Astrocyte (in vitro differentiated cells and primary cell): ENCODE data around the gene RPUSD1. TPM values are rescaled to one million over a fixed set of nuclear protein-coding genes. Genes with fewer than 3 reads are reported as not detected.

Experiments
- DNase-seq: peaks from one replicate; pipeline ENCODE4 v3.0.0-alpha.2; 2010; ENCODE audit warnings: low read depth
- FAIRE-seq: peaks from 2 replicates; lab custom pipeline; 2011; peaks lifted over from hg19 to GRCh38; lab: Jason Lieb, UNC
- H2AFZ ChIP-seq: 2 replicates; pipeline ENCODE4 v1.6.0; 2012; ENCODE audit warnings: low read depth, low read length, inconsistent platforms
- H3K27ac ChIP-seq: 2 replicates; pipeline ENCODE4 v1.5.1; 2011; ENCODE audit warnings: low read depth, low read length, inconsistent platforms
- H3K27me3 ChIP-seq: 2 replicates; pipeline ENCODE4 v1.6.0; 2011; ENCODE audit warnings: low read length, inconsistent platforms; ENCODE audit not compliant: insufficient read depth
- H3K36me3 ChIP-seq: 2 replicates; pipeline ENCODE4 v1.5.1; 2011; ENCODE audit warnings: low read length, inconsistent platforms; ENCODE audit not compliant: insufficient read depth
- H3K4me1 ChIP-seq: 2 replicates; pipeline ENCODE4 v1.5.1; 2011; ENCODE audit warnings: low read length, inconsistent platforms; ENCODE audit not compliant: insufficient read depth
- H3K4me2 ChIP-seq: 2 replicates; pipeline ENCODE4 v1.6.0; 2012; ENCODE audit warnings: low read length, inconsistent platforms
- H3K4me3 ChIP-seq: 2 replicates; pipeline ENCODE4 v1.5.1; 2011; ENCODE audit warnings: low read depth, mild to moderate bottlenecking, low read length, inconsistent platforms; ENCODE audit not compliant: insufficient read depth
- H3K79me2 ChIP-seq: 2 replicates; pipeline ENCODE4 v1.6.0; 2012; ENCODE audit warnings: mild to moderate bottlenecking, low read length, inconsistent platforms; ENCODE audit not compliant: insufficient read depth
- H3K9ac ChIP-seq: 2 replicates; pipeline ENCODE4 v1.6.0; 2012; ENCODE audit warnings: mild to moderate bottlenecking, low read length, inconsistent platforms
- H3K9me3 ChIP-seq: 2 replicates; pipeline ENCODE4 v1.5.1; 2012; ENCODE audit warnings: low read depth, mild to moderate bottlenecking, low read length, inconsistent platforms; ENCODE audit not compliant: insufficient read depth
- H4K20me1 ChIP-seq: 2 replicates; pipeline ENCODE4 v1.6.0; 2012; ENCODE audit warnings: low read length, inconsistent platforms; ENCODE audit not compliant: insufficient read depth
- H3K27ac Mint-ChIP-seq: one replicate; pipeline ENCODE4 v1.8.0; 2021; ENCODE audit warnings: mild to moderate bottlenecking, mixed read lengths; ENCODE audit not compliant: unreplicated experiment
- H3K27me3 Mint-ChIP-seq: one replicate; pipeline ENCODE4 v1.8.0; 2021; ENCODE audit warnings: low read depth, mixed read lengths; ENCODE audit not compliant: unreplicated experiment
- H3K36me3 Mint-ChIP-seq: one replicate; pipeline ENCODE4 v1.8.0; 2021; ENCODE audit warnings: low read depth, mixed read lengths; ENCODE audit not compliant: unreplicated experiment
- H3K4me1 Mint-ChIP-seq: one replicate; pipeline ENCODE4 v1.8.0; 2021; ENCODE audit warnings: low read depth, mixed read lengths; ENCODE audit not compliant: unreplicated experiment
- H3K4me3 Mint-ChIP-seq: one replicate; pipeline ENCODE4 v1.8.0; 2021; ENCODE audit warnings: mild to moderate bottlenecking, moderate library complexity, mixed read lengths; ENCODE audit not compliant: unreplicated experiment
- H3K9me3 Mint-ChIP-seq: one replicate; pipeline ENCODE4 v1.8.0; 2021; ENCODE audit warnings: mild to moderate bottlenecking, mixed read lengths; ENCODE audit not compliant: unreplicated experiment
- CTCF ChIP-seq: IDR thresholded peaks from 2 replicates; pipeline ENCODE4 v1.5.1; 2011; ENCODE audit warnings: low read depth, mild to moderate bottlenecking, inconsistent platforms, low read length, moderate library complexity; ENCODE audit not compliant: insufficient read depth
- EZH2 ChIP-seq: IDR thresholded peaks from 2 replicates; pipeline ENCODE4 v1.6.1; 2012; ENCODE audit warnings: mild to moderate bottlenecking, low read length, inconsistent platforms; ENCODE audit not compliant: insufficient read depth
- total RNA-seq: library from RNA; stranded (reverse); gene quantifications from 2 replicates; pipeline ENCODE4 v1.2.1, GENCODE V29; 2021

The RPUSD1 gene
- total RNA-seq, 1 donor from 2014 or later = 28.8 TPM

- DNase-seq (no peak), FAIRE-seq (no peak)
- Mint-ChIP-seq H3K36me3 (peaks cover 8% of the 10 kb centered on the region), H3K27me3 (peaks cover 3% of the 10 kb centered on the region), H3K4me3 (peak overlapping the region; percentile 64), H3K9me3 (peaks cover 10% of the 10 kb centered on the region), H3K27ac (no peak overlapping the region), H3K4me1 (peaks cover 7% of the 10 kb centered on the region)
- Histone ChIP-seq H3K4me3 (no peak overlapping the region), H3K36me3 (no peaks in the 10 kb centered on the region), H3K79me2 (no peaks in the 10 kb centered on the region), H3K9ac (no peak overlapping the region), H2AFZ (peak overlapping the region; percentile 52), H4K20me1 (no peaks in the 10 kb centered on the region), H3K4me1 (peaks cover 11% of the 10 kb centered on the region), H3K9me3 (no peaks in the 10 kb centered on the region), H3K27me3 (peaks cover 15% of the 10 kb centered on the region), H3K27ac (no peak overlapping the region), H3K4me2 (peak overlapping the region; percentile 72)
- TF ChIP-seq EZH2 = peak; percentile 69
- peak; percentile 13 for TF ChIP-seq CTCF
Measured at GRCh38 chr16:813204-813915, 25.2 kb upstream of the RPUSD1 start.

GRCh38 chr16:808085-808386 is 19.9 kb upstream of the RPUSD1 start:
- H3K27me3 Mint-ChIP-seq = peaks cover 3% of the 10 kb centered on the region
- no peak overlapping the region for H3K27ac ChIP-seq

More at GRCh38 chr16:808085-808386, 19.9 kb upstream of the RPUSD1 start:
- Histone ChIP-seq H3K79me2 (no peaks in the 10 kb centered on the region), H3K4me1 (peaks cover 4% of the 10 kb centered on the region), H4K20me1 (no peaks in the 10 kb centered on the region), H3K4me3 (peak overlapping the region; percentile 83), H3K9me3 (no peaks in the 10 kb centered on the region), H3K36me3 (no peaks in the 10 kb centered on the region), H3K9ac (peak overlapping the region; percentile 91), H3K4me2 (peak overlapping the region; percentile 88), H3K27me3 (peaks cover 5% of the 10 kb centered on the region), H2AFZ (peak overlapping the region; percentile 85)
- H3K27ac Mint-ChIP-seq = peak overlapping the region; percentile 94
- peaks cover 10% of the 10 kb centered on the region for H3K9me3 Mint-ChIP-seq
- FAIRE-seq (no peak), DNase-seq (no peak)
- peak overlapping the region; percentile 95 for H3K4me3 Mint-ChIP-seq
- peaks cover 8% of the 10 kb centered on the region for H3K36me3 Mint-ChIP-seq
- TF ChIP-seq CTCF = no peak
- TF ChIP-seq EZH2 = no peak
- peaks cover 4% of the 10 kb centered on the region for H3K4me1 Mint-ChIP-seq
